HT1080 (cell line): Measurements from ENCODE around the gene PNPLA6. TPM values are rescaled to one million over a fixed set of nuclear protein-coding genes. Genes with fewer than 3 reads are reported as not detected.
A peak's percentile ranks its signal among the peaks of the same experiment; 100 is the strongest.

Experiments
- DNase-seq: peaks from one replicate; pipeline ENCODE4 v3.0.0-alpha.2; 2015; ENCODE audit warnings: low read depth
- small RNA-seq: library from RNA; depleted of rRNA; stranded (forward); fragments of <200 nt; gene quantifications from one replicate; pipeline ENCODE3, GENCODE V24; 2014
- total RNA-seq: library from RNA; depleted of rRNA; stranded (reverse); fragments of >200 nt; shearing (Covaris generic); gene quantifications from 2 replicates; pipeline ENCODE4 v1.2.3, GENCODE V29; 2014; rRNA removed

PNPLA6 gene
- total RNA-seq, 1 experiment from 2014 or later, result 55.4 TPM

- DNase-seq, result no peak
Observed at GRCh38 chr19:7597689-7598088, 62.2 kb downstream of the PNPLA6 start.

- DNase-seq, result no peak
Observed at GRCh38 chr19:7598180-7598579, 62.7 kb downstream of the PNPLA6 start.

- no peak for DNase-seq
Observed at GRCh38 chr19:7600721-7601120, 65.2 kb downstream of the PNPLA6 start.

GRCh38 chr19:7602240-7602934 is 66.9 kb downstream of the PNPLA6 start:
- DNase-seq, result no peak

GRCh38 chr19:7602935-7603497 is 67.5 kb downstream of the PNPLA6 start:
- DNase-seq, result no peak

- DNase-seq, result no peak
Observed at GRCh38 chr19:7603919-7604318, 68.4 kb downstream of the PNPLA6 start.

- peak; percentile 42 for DNase-seq
Observed at GRCh38 chr19:7605490-7606222, 70.1 kb downstream of the PNPLA6 start.

GRCh38 chr19:7606289-7606688 is 70.8 kb downstream of the PNPLA6 start:
- DNase-seq, result no peak

GRCh38 chr19:7607212-7607873 is 71.8 kb downstream of the PNPLA6 start:
- DNase-seq, result no peak

- no peak for DNase-seq
Observed at GRCh38 chr19:7607874-7608560, 72.5 kb downstream of the PNPLA6 start.

GRCh38 chr19:7610491-7611240 is 75.1 kb downstream of the PNPLA6 start:
- DNase-seq, result no peak

Small RNA genes within 50 kb of the gene (small RNA-seq; reads per million reads assigned to genes)
- not detected for gene AC008878.2

Other genes with a start within 250 kb of the PNPLA6 start
- gene INSR, start 241.3 kb upstream of the PNPLA6 start, total RNA-seq, result 0.11 and 0.50 TPM in 2 replicates
- 20.5 and 20.7 TPM in 2 replicates for gene ARHGEF18, start 186.8 kb upstream of the PNPLA6 start, total RNA-seq
- not detected in 2 replicates for gene PEX11G, start 46.7 kb upstream of the PNPLA6 start, total RNA-seq
- gene ZNF358, start 19.6 kb upstream of the PNPLA6 start, total RNA-seq, result 25.2 and 29.8 TPM in 2 replicates
- gene MCOLN1, start 13.1 kb upstream of the PNPLA6 start, total RNA-seq, result 5.1 and 5.2 TPM in 2 replicates
- gene CAMSAP3, start 60.1 kb downstream of the PNPLA6 start, total RNA-seq, result not detected in 2 replicates
- 58.0 and 68.8 TPM in 2 replicates for gene XAB2, start 93.8 kb downstream of the PNPLA6 start, total RNA-seq
- 18.5 and 52.8 TPM in 2 replicates for gene PET100, start 94.1 kb downstream of the PNPLA6 start, total RNA-seq
- not detected in 2 replicates for gene PCP2, start 98.0 kb downstream of the PNPLA6 start, total RNA-seq
- gene STXBP2, start 101.4 kb downstream of the PNPLA6 start, total RNA-seq, result 1.1 TPM in 1 of 2 replicates, not detected in the other
- gene RETN, start 133.3 kb downstream of the PNPLA6 start, total RNA-seq, result not detected in 2 replicates
- gene MCEMP1, start 141.4 kb downstream of the PNPLA6 start, total RNA-seq, result not detected in 2 replicates
- 62.3 and 98.6 TPM in 2 replicates for gene TRAPPC5, start 145.1 kb downstream of the PNPLA6 start, total RNA-seq
- gene FCER2, start 166.4 kb downstream of the PNPLA6 start, total RNA-seq, result not detected in 2 replicates
- not detected in 2 replicates for gene CLEC4G, start 196.4 kb downstream of the PNPLA6 start, total RNA-seq
- not detected in 2 replicates for gene CD209, start 211.8 kb downstream of the PNPLA6 start, total RNA-seq
- gene CLEC4M, start 227.5 kb downstream of the PNPLA6 start, total RNA-seq, result not detected in 2 replicates